Measurements from ENCODE around the gene DBT. TPM values are rescaled to one million over a fixed set of nuclear protein-coding genes. Genes with fewer than 3 reads are reported as not detected.

The DBT gene
- total and polyA plus RNA-seq, 2 of the 13 experiments (the other 11 are each of a cell fraction or from before 2014, with no cell fraction given) = 3.3 to 10.2 TPM

GRCh38 chr1:100142343-100142742, 107.3 kb downstream of the DBT start:
- H3K9me3 ChIP-seq (ENCODE audit: low read length) = no peaks in the 10 kb centered on the region
- H3K4me2 ChIP-seq (ENCODE audit: low read depth, low read length) = no peak overlapping the region
- BruUV-seq (replicated peaks) = no TSS peak
- 95% methylated on average over 3 of the region's 3 CpGs for WGBS (ENCODE audit: low lambda C conversion rate)
- CTCF ChIA-PET (ENCODE audit: low intra/inter-chr PET ratio, low total read pairs) = no interaction called here
- in situ Hi-C loops (cut with HindIII; ENCODE audit: extremely low pct_ligation_motif_present, low pct_unique_long_range_greater_than_20kb) (no loop called here), intact Hi-C loops (cut with micrococcal nuclease; ENCODE audit: unreplicated experiment) (no loop called here)
- no peaks in the 10 kb centered on the region for H3K27me3 ChIP-seq (ENCODE audit: control insufficient read depth in 1 of 2, insufficient read depth in 2 of 2, low read length in 2 of 2)
- POLR2A ChIA-PET = interaction anchor here (2.2 kb wide), 1 partner anchor 9 kb away, joined by 5 read pairs; the partner anchor contains the start of genes SASS6 and TRMT13
- FAIRE-seq (no peak), DNase-seq (ENCODE audit: low spot score) (no peak), ATAC-seq (no peak)
- TF ChIP-seq POGK (CRISPR knock-in tag; conservative IDR thresholded peaks at IDR 0.05) (no peak), ZNF282 (IDR thresholded peaks at IDR 0.05; ENCODE audit: partially characterized antibody) (no peak), HOXA5 (CRISPR knock-in tag; IDR thresholded peaks at IDR 0.05) (no peak), SMARCE1 (IDR thresholded peaks at IDR 0.05; ENCODE audit: borderline replicate concordance) (no peak), ZSCAN30 (CRISPR knock-in tag; IDR thresholded peaks at IDR 0.05) (no peak), ZNF260 (CRISPR knock-in tag; IDR thresholded peaks at IDR 0.05; ENCODE audit: borderline replicate concordance, low read depth) (no peak), KDM5B (CRISPR knock-in tag; IDR thresholded peaks at IDR 0.05; ENCODE audit: borderline replicate concordance) (no peak), WIZ (CRISPR knock-in tag; IDR thresholded peaks at IDR 0.05) (no peak)
- H3K36me3 ChIP-seq (replicated peaks in 1 of 2; ENCODE audit: control insufficient read depth in 1 of 2, insufficient read depth in 2 of 2, low read length in 2 of 2) = peaks cover 15 to 68% of the 10 kb centered on the region in 2 experiments
- no peaks in the 10 kb centered on the region for H3K79me2 ChIP-seq (ENCODE audit: insufficient read depth, low read length)
- H3K9ac ChIP-seq (ENCODE audit: insufficient read depth, low read depth, low read length) = no peak overlapping the region
- no peaks in the 10 kb centered on the region for H3K4me1 ChIP-seq (ENCODE audit: insufficient read depth, low read length)
- no peak overlapping the region for H2AFZ ChIP-seq (ENCODE audit: low read length)
- H4K20me1 ChIP-seq (ENCODE audit: insufficient read depth, low read length) = no peaks in the 10 kb centered on the region
- H3K27ac ChIP-seq (ENCODE audit: extremely low read length, insufficient read depth, low read length) = no peak overlapping the region
- no peak overlapping the region for H3K4me3 ChIP-seq (replicated peaks in 1 of 3; ENCODE audit: insufficient read depth in 1 of 3, low read depth in 2 of 3, low read length in 3 of 3)

- H3K4me1 ChIP-seq (ENCODE audit: insufficient read depth, low read length) = no peaks in the 10 kb centered on the region
- BruUV-seq (replicated peaks) = no TSS peak
- intact Hi-C loops (cut with micrococcal nuclease; ENCODE audit: unreplicated experiment) (no loop called here), in situ Hi-C loops (cut with HindIII; ENCODE audit: extremely low pct_ligation_motif_present, low pct_unique_long_range_greater_than_20kb) (no loop called here)
- no peak overlapping the region for H3K4me2 ChIP-seq (ENCODE audit: low read depth, low read length)
- TF ChIP-seq TBX2 (CRISPR knock-in tag; IDR thresholded peaks at IDR 0.05; ENCODE audit: borderline replicate concordance) (no peak), PAWR (CRISPR knock-in tag; IDR thresholded peaks at IDR 0.05; ENCODE audit: borderline replicate concordance) (no peak), MAF1 (CRISPR knock-in tag; IDR thresholded peaks at IDR 0.05; ENCODE audit: borderline replicate concordance) (no peak), KLF11 (CRISPR knock-in tag; IDR thresholded peaks at IDR 0.05) (no peak), ZNF816 (CRISPR knock-in tag; IDR thresholded peaks at IDR 0.05; ENCODE audit: borderline replicate concordance) (no peak), MIER2 (CRISPR knock-in tag; IDR thresholded peaks at IDR 0.05) (no peak), TEAD3 (CRISPR knock-in tag; optimal IDR thresholded peaks at IDR 0.05; ENCODE audit: borderline replicate concordance) (no peak), TRIM24 (CRISPR knock-in tag; IDR thresholded peaks at IDR 0.05) (no peak)
- H3K27me3 ChIP-seq (ENCODE audit: control insufficient read depth in 1 of 2, insufficient read depth in 2 of 2, low read length in 2 of 2) = no peaks in the 10 kb centered on the region
- no peaks in the 10 kb centered on the region for H3K9me3 ChIP-seq (ENCODE audit: low read length)
- no peaks in the 10 kb centered on the region for H3K79me2 ChIP-seq (ENCODE audit: insufficient read depth, low read length)
- WGBS (ENCODE audit: low lambda C conversion rate) = 95% methylated on average over 4 of the region's 4 CpGs
- no peak for ATAC-seq
- H3K4me3 ChIP-seq (replicated peaks in 1 of 3; ENCODE audit: insufficient read depth in 1 of 3, low read depth in 2 of 3, low read length in 3 of 3) = no peak overlapping the region
- ChIA-PET CTCF (ENCODE audit: low intra/inter-chr PET ratio, low total read pairs) (no interaction called here), POLR2A (no interaction called here)
- H3K27ac ChIP-seq (ENCODE audit: extremely low read length, insufficient read depth, low read length) = no peak overlapping the region
- peaks cover 20 to 74% of the 10 kb centered on the region in 2 experiments for H3K36me3 ChIP-seq (replicated peaks in 1 of 2; ENCODE audit: control insufficient read depth in 1 of 2, insufficient read depth in 2 of 2, low read length in 2 of 2)
- no peaks in the 10 kb centered on the region for H4K20me1 ChIP-seq (ENCODE audit: insufficient read depth, low read length)
- no peak for DNase-seq (ENCODE audit: low spot score)
- no peak overlapping the region for H2AFZ ChIP-seq (ENCODE audit: low read length)
- FAIRE-seq = no peak
- H3K9ac ChIP-seq (ENCODE audit: insufficient read depth, low read depth, low read length) = no peak overlapping the region
These were observed 108.4 kb downstream of the DBT start for GRCh38 chr1:100141192-100141591.
